Measurements from ENCODE around the gene RPN1. TPM values are rescaled to one million over a fixed set of nuclear protein-coding genes. Genes with fewer than 3 reads are reported as not detected.
A peak's percentile ranks its signal among the peaks of the same experiment; 100 is the strongest.
"Not testable (repeated sequence)": the region's sequence is repeated elsewhere in the genome, so short reads cannot be mapped to it uniquely, and the experiment has no call there.

The RPN1 gene
- total RNA-seq, 1 donor from 2014 or later = 506 TPM

- H3K4me3 ChIP-seq (ENCODE audit: low read depth, low read length) = no peak overlapping the region
- DNase-seq (ENCODE audit: low read depth) (no peak), FAIRE-seq (no peak)
- TF ChIP-seq CTCF (IDR thresholded peaks at IDR 0.05; ENCODE audit: insufficient read depth, low read length, severe bottlenecking) = no peak
- no peaks in the 10 kb centered on the region for H3K27me3 ChIP-seq (ENCODE audit: control insufficient read depth, insufficient read depth, low read length)
- H3K36me3 ChIP-seq (ENCODE audit: control insufficient read depth, insufficient read depth, low read length) = no peaks in the 10 kb centered on the region
Measured at GRCh38 chr3:128655531-128655930, 4.9 kb upstream of the RPN1 start.

GRCh38 chr3:128653993-128654805, 3.6 kb upstream of the RPN1 start:
- DNase-seq (ENCODE audit: low read depth); H3K36me3 ChIP-seq (ENCODE audit: control insufficient read depth, insufficient read depth, low read length); H3K27me3 ChIP-seq (ENCODE audit: control insufficient read depth, insufficient read depth, low read length); H3K4me3 ChIP-seq (ENCODE audit: low read depth, low read length); FAIRE-seq: not testable (repeated sequence)

GRCh38 chr3:128653383-128653992, 2.9 kb upstream of the RPN1 start:
- not testable (repeated sequence) for FAIRE-seq; H3K27me3 ChIP-seq (ENCODE audit: control insufficient read depth, insufficient read depth, low read length); DNase-seq (ENCODE audit: low read depth); H3K4me3 ChIP-seq (ENCODE audit: low read depth, low read length); H3K36me3 ChIP-seq (ENCODE audit: control insufficient read depth, insufficient read depth, low read length)
- TF ChIP-seq CTCF (IDR thresholded peaks at IDR 0.05; ENCODE audit: insufficient read depth, low read length, severe bottlenecking) = peak; percentile 8

- Histone ChIP-seq H3K36me3 (ENCODE audit: control insufficient read depth, insufficient read depth, low read length) (peaks cover 3% of the 10 kb centered on the region), H3K27me3 (ENCODE audit: control insufficient read depth, insufficient read depth, low read length) (no peaks in the 10 kb centered on the region), H3K4me3 (ENCODE audit: low read depth, low read length) (peak overlapping the region; percentile 100)
- no peak for FAIRE-seq
- TF ChIP-seq CTCF (IDR thresholded peaks at IDR 0.05; ENCODE audit: insufficient read depth, low read length, severe bottlenecking) = no peak
- DNase-seq (ENCODE audit: low read depth) = no peak
Measured at GRCh38 chr3:128648940-128649663, 1.5 kb downstream of the RPN1 start.

GRCh38 chr3:128648402-128648801, 2.2 kb downstream of the RPN1 start:
- H3K4me3 ChIP-seq (ENCODE audit: low read depth, low read length) = peak overlapping the region; percentile 100

More at GRCh38 chr3:128648402-128648801, 2.2 kb downstream of the RPN1 start:
- H3K27me3 ChIP-seq (ENCODE audit: control insufficient read depth, insufficient read depth, low read length) = no peaks in the 10 kb centered on the region
- peaks cover 5% of the 10 kb centered on the region for H3K36me3 ChIP-seq (ENCODE audit: control insufficient read depth, insufficient read depth, low read length)
- no peak for TF ChIP-seq CTCF (IDR thresholded peaks at IDR 0.05; ENCODE audit: insufficient read depth, low read length, severe bottlenecking)
- FAIRE-seq (no peak), DNase-seq (ENCODE audit: low read depth) (no peak)
